Measurements from ENCODE around the gene GDI1. TPM values are rescaled to one million over a fixed set of nuclear protein-coding genes. Genes with fewer than 3 reads are reported as not detected.

The GDI1 gene
- total and polyA plus RNA-seq, 2 of the 4 experiments (the other 2 are of a cell fraction) = 113 to 291 TPM

DNA sequence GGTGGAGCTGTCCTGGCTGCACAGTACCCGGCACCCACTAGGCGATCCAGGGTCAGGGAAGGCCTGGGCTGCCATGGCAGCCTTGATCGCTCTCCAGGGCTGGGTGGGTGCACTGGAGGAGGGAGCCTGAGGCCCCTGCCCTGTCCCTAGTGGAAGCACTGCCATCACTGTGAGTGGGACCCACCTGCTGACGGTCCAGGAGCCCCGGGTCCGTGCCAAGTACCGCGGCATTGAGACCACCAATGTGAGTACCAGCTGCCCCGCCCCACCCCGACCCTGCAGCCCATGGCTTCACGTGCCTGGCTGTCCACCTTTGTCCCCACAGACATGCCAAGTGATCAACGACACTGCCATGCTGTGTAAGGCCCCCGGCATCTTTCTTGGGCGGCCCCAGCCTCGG, 30.0 kb downstream of the GDI1 start:
- Histone ChIP-seq H3K14ac (replicated peaks; ENCODE audit: low read depth, low read length) (no peak overlapping the region), H3K27me3 (ENCODE audit: control insufficient read depth, insufficient read depth, low read length) (no peaks in the 10 kb centered on the region), H2BK120ac (ENCODE audit: low read depth, low read length) (no peak overlapping the region), H3K23ac (ENCODE audit: low read depth, low read length) (no peak overlapping the region), H4K8ac (ENCODE audit: low read depth in 2 of 2, low read length in 2 of 2) (no peak overlapping the region), H3K56ac (ENCODE audit: extremely low read depth, insufficient read depth, low read length) (no peak overlapping the region), H3K18ac (ENCODE audit: low read depth, low read length) (no peak overlapping the region), H2AFZ (replicated peaks; ENCODE audit: low read length, poor library complexity) (no peak overlapping the region), H2BK20ac (ENCODE audit: low read depth, low read length) (no peak overlapping the region), H3K4me1 (ENCODE audit: control insufficient read depth, insufficient read depth, low read length) (no peaks in the 10 kb centered on the region), H4K5ac (ENCODE audit: low read depth, low read length) (no peak overlapping the region), H3K79me1 (ENCODE audit: low read depth in 1 of 2, low read length in 2 of 2) (peaks cover 0 to 9% of the 10 kb centered on the region in 2 experiments; a peak in 2 of 4 replicates), H2AK5ac (ENCODE audit: low read depth, low read length) (no peak overlapping the region), H2BK15ac (ENCODE audit: low read depth, low read length) (no peak overlapping the region), H3K9me3 (ENCODE audit: control insufficient read depth, insufficient read depth, low read length) (no peaks in the 10 kb centered on the region; the same call in 1 of the 2 replicates), H4K20me1 (ENCODE audit: insufficient read depth, low read length) (peaks cover 14% of the 10 kb centered on the region), H3K4me2 (ENCODE audit: low read depth, low read length) (no peak overlapping the region), H3K9me1 (ENCODE audit: insufficient read depth, low read length) (no peaks in the 10 kb centered on the region), H3K36me3 (ENCODE audit: control insufficient read depth, insufficient read depth, low read length) (peaks cover 82% of the 10 kb centered on the region), H3K4ac (ENCODE audit: low read depth, low read length) (no peak overlapping the region), H4K91ac (ENCODE audit: insufficient read depth, low read depth, low read length) (no peak overlapping the region), H3K9ac (ENCODE audit: low read depth, low read length) (no peak overlapping the region), H2BK5ac (ENCODE audit: low read depth, low read length, poor library complexity, severe bottlenecking) (no peak overlapping the region), H2AK9ac (replicated peaks; ENCODE audit: low read depth, low read length, poor library complexity) (no peak overlapping the region), H3K4me3 (ENCODE audit: insufficient read depth, low read depth, low read length) (no peak overlapping the region), H3K27ac (ENCODE audit: insufficient read depth, low read length) (no peak overlapping the region)
- no TSS peak for BruUV-seq (replicated peaks)
- intact Hi-C loops (cut with micrococcal nuclease) = no loop called here
- WGBS, 2 experiments (ENCODE audit: extremely low coverage in 2 of 2, insufficient read length in 1 of 2) = 88% methylated on average over 8 of the region's 15 CpGs; no CpG with 5 or more reads in 1 of the 2 experiments
- in situ Hi-C loops (cut with MboI; ENCODE audit: low sequenced_read_pairs) = no loop called here
- DNase-seq (no peak), ATAC-seq (ENCODE audit: low read depth) (no peak)
- ChIA-PET POLR2A (ENCODE audit: unreplicated experiment) (no interaction called here), CTCF (no interaction called here)
- no peak for TF ChIP-seq NFE2L2 (IDR thresholded peaks at IDR 0.05; ENCODE audit: low read depth, low read length)
- dilution Hi-C loops (cut with HindIII; ENCODE audit: low sequenced_read_pairs, unreplicated experiment) = no loop called here
